ENCODE data around the gene ABCF1. TPM values are rescaled to one million over a fixed set of nuclear protein-coding genes. Genes with fewer than 3 reads are reported as not detected.

Gene ABCF1
- total RNA-seq, 1 donor: 37.6 TPM

GRCh38 chr6:30601815-30602641 lies 30.8 kb downstream of the ABCF1 start:
- no peak for TF ChIP-seq CTCF (IDR thresholded peaks at IDR 0.05; ENCODE audit: insufficient read depth, low read depth, low read length)
- H3K4me3 ChIP-seq (ENCODE audit: low read depth, low read length): no peak overlapping the region
- no peak for DNase-seq (ENCODE audit: low read depth)

- no peak for TF ChIP-seq CTCF (IDR thresholded peaks at IDR 0.05; ENCODE audit: insufficient read depth, low read depth, low read length)
- H3K4me3 ChIP-seq (ENCODE audit: low read depth, low read length): no peak overlapping the region
- no peak for DNase-seq (ENCODE audit: low read depth)
Observed at GRCh38 chr6:30603961-30604360, 32.7 kb downstream of the ABCF1 start.

DNA sequence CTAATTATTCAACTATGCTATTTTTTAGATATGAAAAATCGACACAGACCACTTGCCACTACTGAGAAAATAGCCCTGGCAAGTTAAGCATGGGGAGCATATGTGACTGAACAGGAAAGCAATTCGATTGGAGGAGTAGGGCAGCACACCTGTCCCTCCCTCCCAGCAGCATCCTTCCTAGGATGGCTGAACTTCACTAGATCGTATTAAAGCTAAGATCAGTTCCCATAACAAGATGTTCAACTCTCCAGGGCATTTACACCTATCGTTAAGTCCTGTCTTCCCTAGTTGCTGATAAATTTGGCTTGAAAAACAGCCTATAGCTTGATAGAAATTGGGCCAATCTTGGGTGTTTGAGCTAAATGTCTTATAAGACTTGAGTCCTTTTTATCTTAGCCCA lies 38.8 kb downstream of the ABCF1 start:
- TF ChIP-seq CTCF (IDR thresholded peaks at IDR 0.05; ENCODE audit: insufficient read depth, low read depth, low read length): no peak

GRCh38 chr6:30611150-30611855 lies 40.1 kb downstream of the ABCF1 start:
- no peak overlapping the region for H3K4me3 ChIP-seq (ENCODE audit: low read depth, low read length)
- no peak for TF ChIP-seq CTCF (IDR thresholded peaks at IDR 0.05; ENCODE audit: insufficient read depth, low read depth, low read length)
- DNase-seq (ENCODE audit: low read depth): peak; percentile 35

More for the DNA sequence above, 38.8 kb downstream of the ABCF1 start:
- DNase-seq (ENCODE audit: low read depth): no peak
- no peak overlapping the region for H3K4me3 ChIP-seq (ENCODE audit: low read depth, low read length)

DNA sequence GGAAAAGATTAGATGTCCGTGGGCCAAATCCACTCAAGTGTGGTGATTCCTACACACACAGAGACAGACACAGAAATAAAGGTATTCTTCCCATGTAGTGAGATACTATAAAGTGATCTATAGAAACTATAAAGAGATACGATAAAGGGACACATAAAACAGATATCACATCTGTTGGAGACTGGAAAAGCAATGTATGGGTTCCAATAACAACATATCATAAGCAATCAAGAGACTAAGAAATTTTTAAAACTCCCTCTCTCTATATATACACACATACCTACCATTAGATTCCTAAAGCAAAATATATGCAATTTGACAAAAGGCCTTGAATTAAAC lies 40.6 kb downstream of the ABCF1 start:
- TF ChIP-seq CTCF (IDR thresholded peaks at IDR 0.05; ENCODE audit: insufficient read depth, low read depth, low read length): no peak
- no peak for DNase-seq (ENCODE audit: low read depth)
- no peak overlapping the region for H3K4me3 ChIP-seq (ENCODE audit: low read depth, low read length)

- DNase-seq (ENCODE audit: low read depth): peak; percentile 51
- TF ChIP-seq CTCF (IDR thresholded peaks at IDR 0.05; ENCODE audit: insufficient read depth, low read depth, low read length): peak; percentile 42
- H3K4me3 ChIP-seq (ENCODE audit: low read depth, low read length): no peak overlapping the region
Observed at GRCh38 chr6:30612213-30612612, 41.0 kb downstream of the ABCF1 start.
